Activated CD4-positive, alpha-beta memory T cell treated with anti-CD3 and anti-CD28 coated beads, Interleukin-2, amount 10 ng/mL, durations not matched to agents 7 days and 5 days (primary cell): ENCODE measurements around the gene C3. TPM values are rescaled to one million over a fixed set of nuclear protein-coding genes. Genes with fewer than 3 reads are reported as not detected.

ENCODE experiments used
- CTCF ChIA-PET: fragments of 350-600 bp; sonication (Branson Sonifier 250); formaldehyde crosslinking; loops from one replicate; lab custom pipeline; 2021; ENCODE audit warnings: antibody characterized with exemption, inconsistent platforms; lab: Charles Lee
- POLR2A ChIA-PET: fragments of 350-600 bp; sonication (Branson Sonifier 250); formaldehyde crosslinking; loops from one replicate; lab custom pipeline; 2021; ENCODE audit warnings: antibody characterized with exemption; lab: Charles Lee
- DNase-seq: peaks from one replicate; pipeline ENCODE4 v3.0.0-alpha.2; 2020
- H3K27ac Mint-ChIP-seq: one replicate; pipeline ENCODE4 v1.8.0; 2021; ENCODE audit warnings: mild to moderate bottlenecking, mixed read lengths
- H3K27me3 Mint-ChIP-seq: one replicate; pipeline ENCODE4 v1.8.0; 2021; ENCODE audit warnings: mixed read lengths
- H3K36me3 Mint-ChIP-seq: one replicate; pipeline ENCODE4 v1.8.0; 2021; ENCODE audit warnings: low read depth, mixed read lengths
- H3K4me1 Mint-ChIP-seq: one replicate; pipeline ENCODE4 v1.8.0; 2021; ENCODE audit warnings: mixed read lengths
- H3K4me3 Mint-ChIP-seq: one replicate; pipeline ENCODE4 v1.8.0; 2021; ENCODE audit warnings: mild to moderate bottlenecking, mixed read lengths
- H3K9me3 Mint-ChIP-seq: one replicate; pipeline ENCODE4 v1.8.0; 2021; ENCODE audit warnings: mixed read lengths
- total RNA-seq, 2 experiments: library from RNA; stranded (reverse); gene quantifications; one replicate each; pipeline ENCODE4 v1.2.3, GENCODE V29; 2021

The C3 gene
- total RNA-seq, 2 experiments from 2014 or later: 0.28 to 0.60 TPM

DNA sequence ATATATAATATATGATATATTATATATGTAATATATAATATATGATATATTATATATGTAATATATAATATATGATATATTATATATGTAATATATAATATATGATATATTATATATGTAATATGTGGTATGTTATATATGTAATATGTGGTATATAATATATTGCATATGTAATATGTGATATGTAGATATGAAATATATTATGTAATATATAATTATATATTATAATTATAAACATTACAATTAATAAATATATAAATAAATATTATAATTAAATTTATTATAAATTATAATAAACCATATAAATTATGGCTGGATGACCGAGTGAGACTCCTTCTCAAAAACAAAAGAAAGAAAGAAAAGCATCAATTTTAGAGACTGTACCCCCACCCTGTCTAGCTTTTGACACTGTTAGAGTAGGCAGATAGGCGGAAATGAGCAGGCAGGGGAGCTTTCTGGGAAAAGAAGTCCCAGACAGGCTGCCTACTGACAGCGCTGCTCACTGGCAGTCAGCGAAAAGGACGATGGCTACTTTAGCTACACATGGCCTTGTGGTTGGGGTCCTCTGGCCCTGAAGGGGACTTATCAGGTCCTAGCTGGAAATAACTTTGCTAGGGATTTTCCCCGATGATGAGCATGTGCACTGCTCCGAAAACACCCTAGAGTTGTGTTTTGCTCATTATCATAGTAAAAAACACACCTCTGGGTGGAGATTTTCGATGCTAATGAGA is 19.7 kb downstream of the C3 start:
- no peak for DNase-seq
- no peak overlapping the region for H3K4me3 Mint-ChIP-seq
- ChIA-PET POLR2A (no interaction called here), CTCF (no interaction called here)
- H3K27me3 Mint-ChIP-seq: peaks cover 2% of the 10 kb centered on the region
- H3K36me3 Mint-ChIP-seq: no peaks in the 10 kb centered on the region
- H3K9me3 Mint-ChIP-seq: no peaks in the 10 kb centered on the region
- H3K4me1 Mint-ChIP-seq: peaks cover 4% of the 10 kb centered on the region
- no peak overlapping the region for H3K27ac Mint-ChIP-seq

DNA sequence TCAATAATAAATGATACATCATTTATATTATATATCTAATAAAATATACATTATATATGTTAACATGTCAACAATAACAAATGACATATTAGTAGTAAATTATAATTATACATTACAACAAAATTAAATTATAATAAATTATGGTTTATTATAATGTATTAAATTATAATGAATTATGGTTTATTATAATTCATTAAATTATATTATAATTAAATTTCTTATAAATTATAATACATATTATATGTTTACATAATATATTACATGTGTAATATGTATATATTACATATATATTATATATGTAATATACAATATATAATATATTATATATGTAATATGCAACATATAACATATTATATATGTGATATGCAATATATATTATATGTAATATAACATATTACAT is 20.5 kb downstream of the C3 start:
- no peaks in the 10 kb centered on the region for H3K36me3 Mint-ChIP-seq
- no peak for DNase-seq
- CTCF ChIA-PET: no interaction called here
- no peaks in the 10 kb centered on the region for H3K9me3 Mint-ChIP-seq
- POLR2A ChIA-PET: no interaction called here
- peaks cover 2% of the 10 kb centered on the region for H3K27me3 Mint-ChIP-seq
- H3K4me3 Mint-ChIP-seq: no peak overlapping the region
- H3K27ac Mint-ChIP-seq: no peak overlapping the region
- H3K4me1 Mint-ChIP-seq: peaks cover 4% of the 10 kb centered on the region

DNA sequence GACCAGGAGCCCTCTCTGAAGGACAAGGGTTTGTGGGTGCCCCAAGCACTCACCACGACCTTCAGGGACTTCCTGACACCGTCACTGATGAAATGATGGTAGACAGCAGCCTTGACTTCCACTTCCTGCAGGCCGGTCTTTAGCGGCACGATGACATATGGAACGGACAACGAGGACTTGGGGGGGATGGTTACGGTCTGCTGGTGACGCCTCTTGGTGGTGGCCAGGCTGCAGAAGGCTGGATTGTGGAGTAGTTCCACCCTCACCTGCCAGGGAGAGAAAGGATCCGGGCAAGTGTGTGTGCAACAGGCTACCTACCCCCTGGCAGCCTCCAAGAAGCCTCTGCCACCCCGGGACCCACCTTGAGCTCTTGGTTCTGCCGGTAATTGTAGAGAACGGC is 23.2 kb downstream of the C3 start:
- H3K4me3 Mint-ChIP-seq: no peak overlapping the region
- POLR2A ChIA-PET: no interaction called here

DNA sequence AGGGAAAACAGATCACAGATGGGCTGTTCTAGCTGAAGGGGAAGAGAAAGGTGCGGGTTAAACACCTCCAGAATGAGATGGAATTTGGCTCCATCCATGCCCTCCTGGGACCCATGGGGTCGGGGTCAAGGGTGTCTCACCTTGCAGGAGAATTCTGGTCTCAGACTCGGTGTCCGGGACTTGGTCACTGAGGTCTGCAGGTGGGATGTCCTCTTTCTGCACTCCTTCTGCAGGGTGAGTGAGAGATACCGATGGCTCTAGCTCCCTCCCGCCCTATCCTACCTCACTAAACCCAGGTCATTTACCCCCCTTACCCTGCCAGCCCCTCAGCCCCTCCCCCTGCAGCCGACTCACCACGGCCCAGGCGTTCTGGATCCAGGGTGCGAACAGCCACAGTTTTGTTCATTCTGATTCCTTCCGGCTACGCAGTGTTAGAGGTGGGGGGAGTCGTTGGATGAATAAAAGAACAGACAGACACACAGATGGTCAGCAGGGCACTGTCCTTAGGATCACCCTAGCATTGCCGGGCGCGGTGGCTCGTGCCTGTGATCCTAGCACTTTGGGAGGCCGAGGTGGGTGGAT is 24.1 kb downstream of the C3 start:
- H3K36me3 Mint-ChIP-seq: no peaks in the 10 kb centered on the region
- no peaks in the 10 kb centered on the region for H3K9me3 Mint-ChIP-seq
- no peak for DNase-seq
- POLR2A ChIA-PET: no interaction called here
- H3K4me1 Mint-ChIP-seq: peaks cover 4% of the 10 kb centered on the region
- H3K4me3 Mint-ChIP-seq: no peak overlapping the region
- CTCF ChIA-PET: interaction anchor here (1.4 kb wide), 1 partner anchor 167 kb away, joined by 4 read pairs; no protein-coding TSS in a partner anchor
- peaks cover 2% of the 10 kb centered on the region for H3K27me3 Mint-ChIP-seq
- no peak overlapping the region for H3K27ac Mint-ChIP-seq

More for the DNA sequence above, 23.2 kb downstream of the C3 start:
- CTCF ChIA-PET: interaction anchor here (1.4 kb wide), 1 partner anchor 166 kb away, joined by 4 read pairs; no protein-coding TSS in a partner anchor
- Mint-ChIP-seq H3K27me3 (peaks cover 2% of the 10 kb centered on the region), H3K9me3 (no peaks in the 10 kb centered on the region), H3K27ac (no peak overlapping the region), H3K36me3 (no peaks in the 10 kb centered on the region), H3K4me1 (peaks cover 4% of the 10 kb centered on the region)
- DNase-seq: no peak

DNA sequence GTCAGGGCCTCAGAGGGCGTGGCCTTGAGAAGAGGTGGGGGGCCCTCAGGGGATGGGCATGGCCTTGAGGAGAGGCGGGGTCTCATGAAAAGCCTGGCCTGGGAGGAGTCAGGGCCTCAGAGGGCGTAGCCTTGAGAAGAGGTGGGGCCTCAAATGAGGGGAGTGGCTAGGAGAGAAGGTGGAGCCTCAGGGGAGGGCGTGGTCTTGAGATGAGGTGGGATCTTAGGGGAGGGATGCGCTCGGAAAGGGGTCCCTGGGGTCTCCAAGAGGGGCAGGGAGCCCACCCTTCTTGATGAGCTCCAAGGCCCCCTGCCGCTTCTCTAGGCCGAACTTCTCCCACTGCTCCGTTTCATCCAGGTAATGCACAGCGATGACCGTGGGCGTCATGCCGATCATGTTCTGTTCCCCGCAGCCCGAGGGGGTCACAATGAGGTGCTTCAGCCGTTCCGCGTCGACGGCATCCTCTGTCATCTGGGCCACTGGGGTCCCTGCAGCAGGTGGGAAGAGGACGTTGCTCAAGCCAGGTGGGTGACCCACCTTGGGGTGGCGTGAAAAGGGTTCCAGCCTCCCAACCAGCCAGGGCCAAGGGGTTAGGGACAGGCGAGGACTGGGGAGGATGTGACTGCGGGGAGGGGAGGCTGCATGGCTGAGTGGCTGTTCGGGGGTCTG is 26.2 kb downstream of the C3 start:
- Mint-ChIP-seq H3K36me3 (no peaks in the 10 kb centered on the region), H3K27me3 (peaks cover 2% of the 10 kb centered on the region), H3K4me1 (peaks cover 4% of the 10 kb centered on the region), H3K4me3 (no peak overlapping the region), H3K27ac (no peak overlapping the region), H3K9me3 (no peaks in the 10 kb centered on the region)
- ChIA-PET POLR2A (no interaction called here), CTCF (no interaction called here)
- DNase-seq: no peak

DNA sequence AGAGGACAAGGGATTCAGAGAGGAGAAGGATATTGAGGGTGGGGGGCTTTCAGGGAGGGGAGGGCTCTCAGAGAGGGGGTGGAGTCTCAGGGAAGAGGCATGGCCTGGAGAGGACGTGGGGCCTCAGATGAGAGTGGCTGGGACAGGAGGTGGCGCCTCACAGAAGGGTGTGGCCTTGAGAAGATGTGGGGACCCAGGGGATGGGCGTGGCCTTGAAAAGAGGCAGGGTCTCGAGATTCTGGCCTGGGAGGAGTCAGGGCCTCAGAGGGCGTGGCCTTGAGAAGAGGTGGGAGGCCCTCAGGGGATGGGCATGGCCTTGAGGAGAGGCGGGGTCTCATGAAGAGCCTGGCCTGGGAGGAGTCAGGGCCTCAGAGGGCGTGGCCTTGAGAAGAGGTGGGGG is 26.8 kb downstream of the C3 start:
- peaks cover 3% of the 10 kb centered on the region for H3K9me3 Mint-ChIP-seq
- peaks cover 2% of the 10 kb centered on the region for H3K36me3 Mint-ChIP-seq
- no peak overlapping the region for H3K4me3 Mint-ChIP-seq
- no peak for DNase-seq
- POLR2A ChIA-PET: no interaction called here
- no peak overlapping the region for H3K27ac Mint-ChIP-seq
- H3K27me3 Mint-ChIP-seq: peaks cover 2% of the 10 kb centered on the region
- CTCF ChIA-PET: no interaction called here
- peaks cover 7% of the 10 kb centered on the region for H3K4me1 Mint-ChIP-seq

DNA sequence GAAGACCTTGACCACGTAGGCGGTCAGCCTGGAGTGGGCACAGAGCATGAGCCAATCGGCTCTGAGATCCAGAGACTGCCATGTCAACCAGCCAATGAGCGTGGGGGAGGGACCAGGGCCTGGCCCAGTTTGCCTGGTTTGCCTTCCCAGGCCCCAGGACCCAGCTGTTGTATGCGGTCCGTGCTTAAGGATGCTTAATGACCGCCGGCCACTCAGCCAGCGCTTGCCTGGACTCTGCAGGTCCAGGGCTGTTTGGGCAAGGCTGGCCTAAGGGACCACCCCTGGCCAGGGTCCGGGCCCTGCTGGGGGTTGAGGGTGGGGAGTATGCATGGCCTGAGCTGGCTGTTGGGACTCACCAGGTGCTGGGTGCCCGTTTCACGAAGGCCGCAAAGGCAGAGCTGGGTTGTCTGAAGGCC is 27.4 kb downstream of the C3 start:
- Mint-ChIP-seq H3K9me3 (peaks cover 5% of the 10 kb centered on the region), H3K27me3 (no peaks in the 10 kb centered on the region), H3K4me3 (no peak overlapping the region), H3K36me3 (peaks cover 4% of the 10 kb centered on the region), H3K4me1 (peaks cover 8% of the 10 kb centered on the region), H3K27ac (no peak overlapping the region)
- no peak for DNase-seq
- ChIA-PET CTCF (no interaction called here), POLR2A (no interaction called here)

DNA sequence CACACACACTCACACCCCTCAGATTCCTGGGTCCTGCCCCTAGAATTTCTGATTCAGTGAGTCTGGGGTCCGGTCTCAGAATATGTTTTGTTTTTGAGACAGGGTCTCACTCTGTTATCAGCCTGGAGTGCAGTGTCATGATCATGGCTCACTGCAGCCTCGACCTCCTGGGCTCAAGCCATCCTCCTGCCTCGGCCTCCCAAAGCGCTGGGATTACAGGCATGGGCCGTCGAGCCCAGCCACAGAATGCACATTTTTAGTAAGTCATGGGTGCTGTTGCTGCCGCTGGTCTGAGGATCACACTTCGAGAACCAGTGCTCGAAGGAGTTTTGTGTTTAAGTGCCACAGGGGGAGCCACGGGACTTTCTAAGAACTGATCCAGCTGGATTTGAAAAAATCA is 28.4 kb downstream of the C3 start:
- POLR2A ChIA-PET: no interaction called here
- H3K27ac Mint-ChIP-seq: no peak overlapping the region

DNA sequence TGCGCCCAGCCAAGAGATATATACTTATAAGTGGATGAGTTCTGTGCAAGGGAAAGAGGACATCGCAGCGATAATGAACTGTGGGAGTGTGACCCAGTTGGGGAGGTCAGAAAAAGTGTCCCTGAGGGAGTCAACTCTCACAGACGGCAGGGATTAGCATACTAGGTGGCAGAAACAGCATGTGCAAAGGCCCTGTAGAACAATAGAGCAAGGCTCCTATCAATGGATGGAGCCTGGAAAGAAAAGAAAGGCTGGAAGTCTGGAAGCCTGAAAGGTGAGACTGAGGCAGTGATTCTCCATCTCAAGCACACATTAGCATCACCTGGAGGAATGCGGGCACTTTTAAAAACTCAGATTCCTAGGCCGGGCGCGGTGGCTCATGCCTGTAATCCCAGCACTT is 29.1 kb downstream of the C3 start:
- peaks cover 4% of the 10 kb centered on the region for H3K36me3 Mint-ChIP-seq
- H3K4me3 Mint-ChIP-seq: no peak overlapping the region
- H3K27ac Mint-ChIP-seq: no peak overlapping the region
- no peak for DNase-seq
- ChIA-PET POLR2A (no interaction called here), CTCF (no interaction called here)
- peaks cover 4% of the 10 kb centered on the region for H3K4me1 Mint-ChIP-seq
- peaks cover 5% of the 10 kb centered on the region for H3K9me3 Mint-ChIP-seq
- peaks cover 5% of the 10 kb centered on the region for H3K27me3 Mint-ChIP-seq

More for the DNA sequence above, 28.4 kb downstream of the C3 start:
- Mint-ChIP-seq H3K4me3 (no peak overlapping the region), H3K27me3 (peaks cover 5% of the 10 kb centered on the region), H3K36me3 (peaks cover 4% of the 10 kb centered on the region), H3K4me1 (peaks cover 5% of the 10 kb centered on the region), H3K9me3 (peaks cover 5% of the 10 kb centered on the region)
- CTCF ChIA-PET: no interaction called here
- no peak for DNase-seq

DNA sequence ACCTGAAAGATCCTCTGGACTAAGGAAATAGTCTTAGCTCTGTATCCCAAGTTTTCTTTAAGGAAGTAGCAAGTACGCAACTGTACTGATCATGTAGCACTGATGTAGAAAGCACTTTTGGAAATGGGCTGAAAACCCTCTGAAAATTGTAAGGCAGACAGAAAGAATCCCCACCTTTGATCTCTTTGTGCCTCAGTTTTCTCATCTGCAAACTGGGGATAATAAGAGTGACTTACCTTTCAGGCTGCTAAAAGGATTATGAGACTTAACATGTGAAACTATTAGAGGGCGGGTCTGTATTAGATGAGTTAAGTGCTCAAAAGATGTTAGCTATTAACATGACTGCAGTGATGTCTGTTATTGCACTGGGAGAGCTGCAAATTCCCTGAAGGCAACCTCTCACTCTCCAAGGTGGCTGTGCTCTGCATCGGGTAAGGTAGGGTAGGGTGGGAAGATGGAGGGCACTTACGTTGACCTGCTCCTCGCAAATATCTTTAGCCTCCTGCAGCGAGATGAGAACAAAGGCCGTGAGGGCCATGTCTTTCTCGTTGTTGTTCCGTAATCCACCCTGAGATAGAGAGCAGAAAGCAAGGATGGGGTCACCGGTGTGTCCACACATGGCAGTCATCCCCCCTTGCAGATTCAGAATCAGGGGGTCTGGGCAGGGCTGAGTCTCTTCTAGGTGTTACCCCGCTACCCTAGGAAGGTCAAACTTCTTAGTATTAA is 30.1 kb downstream of the C3 start:
- Mint-ChIP-seq H3K4me3 (no peak overlapping the region), H3K27me3 (peaks cover 5% of the 10 kb centered on the region), H3K9me3 (peaks cover 5% of the 10 kb centered on the region), H3K27ac (no peak overlapping the region), H3K36me3 (peaks cover 4% of the 10 kb centered on the region), H3K4me1 (peaks cover 4% of the 10 kb centered on the region)
- ChIA-PET CTCF (no interaction called here), POLR2A (no interaction called here)
- no peak for DNase-seq

DNA sequence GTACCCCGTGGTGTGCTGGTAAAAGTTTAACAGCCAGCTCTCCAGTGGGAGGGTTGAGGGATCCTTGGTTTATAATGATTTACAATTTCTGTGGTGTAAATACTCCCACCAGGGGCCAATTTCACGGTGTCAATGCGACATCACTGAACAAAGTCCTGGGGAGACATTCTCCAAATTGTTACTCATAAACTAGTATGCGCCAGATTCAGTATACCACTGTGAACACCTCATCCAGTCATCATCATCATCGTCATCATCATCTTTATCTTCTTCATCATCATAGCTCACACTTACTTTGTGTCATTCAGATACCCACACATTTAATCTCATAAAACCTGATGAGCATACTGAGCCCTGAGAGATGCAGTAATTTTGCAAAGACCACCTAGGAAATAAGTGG is 33.3 kb downstream of the C3 start:
- Mint-ChIP-seq H3K4me1 (peaks cover 4% of the 10 kb centered on the region), H3K27me3 (peaks cover 14% of the 10 kb centered on the region), H3K9me3 (peaks cover 5% of the 10 kb centered on the region), H3K4me3 (no peak overlapping the region), H3K36me3 (peaks cover 4% of the 10 kb centered on the region), H3K27ac (no peak overlapping the region)
- ChIA-PET POLR2A (no interaction called here), CTCF (no interaction called here)
- no peak for DNase-seq

DNA sequence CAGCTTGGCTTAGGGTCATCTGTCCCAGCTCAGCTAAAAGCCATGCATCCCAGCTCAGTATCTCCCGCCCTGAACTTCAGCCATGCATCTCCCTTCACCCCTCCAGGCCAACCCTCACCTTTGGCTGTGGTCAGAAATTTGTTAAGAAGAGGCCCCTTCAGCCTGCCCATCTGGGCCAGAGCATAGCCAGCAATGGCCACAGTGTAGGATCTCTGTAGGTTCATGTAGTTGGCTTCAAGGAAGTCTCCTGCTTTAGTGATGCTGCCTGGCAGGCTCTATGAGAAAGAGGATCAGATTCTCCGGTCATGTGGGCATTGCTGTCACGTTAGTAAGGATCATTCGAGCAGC is 33.8 kb downstream of the C3 start:
- ChIA-PET POLR2A (no interaction called here), CTCF (no interaction called here)
- peaks cover 19% of the 10 kb centered on the region for H3K27me3 Mint-ChIP-seq
- H3K9me3 Mint-ChIP-seq: peaks cover 5% of the 10 kb centered on the region
- peaks cover 4% of the 10 kb centered on the region for H3K36me3 Mint-ChIP-seq
- no peak overlapping the region for H3K27ac Mint-ChIP-seq
- no peak overlapping the region for H3K4me3 Mint-ChIP-seq
- H3K4me1 Mint-ChIP-seq: peaks cover 4% of the 10 kb centered on the region
- DNase-seq: no peak

DNA sequence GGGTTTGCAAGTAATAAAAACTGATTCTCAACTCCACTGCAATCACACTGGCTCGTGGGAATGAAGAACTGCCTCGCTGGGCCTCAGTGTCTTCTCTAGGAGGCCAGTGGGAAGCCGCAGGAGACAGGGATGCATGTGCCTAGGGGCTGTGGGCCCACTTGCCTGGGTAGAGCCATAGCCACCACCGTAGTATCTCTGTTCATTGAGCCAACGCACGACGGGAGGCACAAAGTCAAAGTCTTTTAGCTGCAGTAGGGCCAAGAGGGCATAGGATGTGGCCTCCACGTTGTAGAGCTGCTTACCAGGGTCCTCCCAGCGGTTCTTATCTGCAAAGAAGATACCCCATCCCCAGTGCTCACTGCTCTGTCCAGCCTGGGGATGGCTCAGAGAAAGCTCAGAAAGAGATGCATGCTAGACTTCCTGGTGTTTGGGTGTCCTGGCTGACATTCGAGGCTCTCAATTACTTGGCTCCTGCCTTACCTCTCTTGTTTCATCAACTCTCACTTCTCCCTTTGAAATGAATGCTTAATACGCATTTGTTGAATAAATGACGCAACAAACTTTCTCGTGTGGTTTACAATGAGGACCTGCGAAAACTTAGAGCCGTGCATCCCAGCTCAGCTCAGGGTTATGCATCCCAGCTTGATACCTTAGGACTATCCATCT is 34.4 kb downstream of the C3 start:
- no peak for DNase-seq
- Mint-ChIP-seq H3K4me1 (peaks cover 4% of the 10 kb centered on the region), H3K27me3 (peaks cover 22% of the 10 kb centered on the region), H3K27ac (no peak overlapping the region), H3K36me3 (peaks cover 4% of the 10 kb centered on the region), H3K9me3 (peaks cover 5% of the 10 kb centered on the region), H3K4me3 (no peak overlapping the region)
- ChIA-PET CTCF (no interaction called here), POLR2A (no interaction called here)
